C1 segment of cervical spinal cord (tissue), 14 donors: ENCODE results near the gene SEPTIN2.
"Not testable (repeated sequence)": the region's sequence is repeated elsewhere in the genome, so short reads cannot be mapped to it uniquely, and the experiment has no call there.

Experiments
- DNase-seq, 14 donors: peaks; one replicate each; lab custom pipeline; 2025; lab: John Stamatoyannopoulos, UW

SEPTIN2 gene

DNA sequence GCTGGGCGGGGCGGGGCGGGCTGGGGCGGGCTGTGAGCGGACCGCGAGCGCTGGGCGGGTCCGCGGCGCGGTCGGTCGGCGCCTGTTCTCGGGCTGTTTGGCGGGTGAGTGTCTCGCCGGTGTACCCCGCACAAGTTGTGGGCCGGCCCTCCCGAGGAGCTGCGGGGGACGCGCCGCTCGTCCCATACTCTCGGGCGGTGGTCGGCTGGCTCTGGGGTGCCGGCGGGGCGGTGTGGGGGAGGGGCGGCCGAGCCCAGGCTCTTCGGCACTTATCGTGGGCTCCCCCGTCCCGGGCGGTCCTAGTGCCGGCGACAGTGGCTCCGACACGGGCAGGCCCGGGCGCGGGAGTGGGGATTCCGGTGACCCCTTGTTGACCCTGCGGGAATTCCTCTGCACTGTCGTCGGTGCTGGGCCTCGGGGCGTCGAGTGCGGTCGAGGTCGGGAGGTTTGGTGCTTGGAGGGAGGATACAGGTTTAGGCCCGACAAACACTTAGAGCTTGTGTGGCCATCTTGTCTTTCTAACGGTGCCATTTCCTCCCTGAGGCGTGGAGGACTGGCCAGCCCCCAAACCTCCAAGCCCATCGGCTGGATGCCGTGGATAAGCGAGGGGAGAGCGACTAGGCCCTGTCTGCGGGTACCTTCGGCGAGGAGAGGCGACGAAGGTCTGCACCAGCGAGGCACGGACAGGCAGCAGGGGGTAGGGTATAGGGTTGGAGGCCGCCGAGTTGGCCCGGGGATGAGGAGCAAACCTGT, at the start of gene SEPTIN2:
TSS of gene SEPTIN2 (plus strand) at position 47 of the 753 bp plus-strand sequence. CDS start 8,308 bp downstream, outside the sequence.
- DNase-seq, result peak in 11 of 14 donors; percentile 48 to 93 (median 85)

DNA sequence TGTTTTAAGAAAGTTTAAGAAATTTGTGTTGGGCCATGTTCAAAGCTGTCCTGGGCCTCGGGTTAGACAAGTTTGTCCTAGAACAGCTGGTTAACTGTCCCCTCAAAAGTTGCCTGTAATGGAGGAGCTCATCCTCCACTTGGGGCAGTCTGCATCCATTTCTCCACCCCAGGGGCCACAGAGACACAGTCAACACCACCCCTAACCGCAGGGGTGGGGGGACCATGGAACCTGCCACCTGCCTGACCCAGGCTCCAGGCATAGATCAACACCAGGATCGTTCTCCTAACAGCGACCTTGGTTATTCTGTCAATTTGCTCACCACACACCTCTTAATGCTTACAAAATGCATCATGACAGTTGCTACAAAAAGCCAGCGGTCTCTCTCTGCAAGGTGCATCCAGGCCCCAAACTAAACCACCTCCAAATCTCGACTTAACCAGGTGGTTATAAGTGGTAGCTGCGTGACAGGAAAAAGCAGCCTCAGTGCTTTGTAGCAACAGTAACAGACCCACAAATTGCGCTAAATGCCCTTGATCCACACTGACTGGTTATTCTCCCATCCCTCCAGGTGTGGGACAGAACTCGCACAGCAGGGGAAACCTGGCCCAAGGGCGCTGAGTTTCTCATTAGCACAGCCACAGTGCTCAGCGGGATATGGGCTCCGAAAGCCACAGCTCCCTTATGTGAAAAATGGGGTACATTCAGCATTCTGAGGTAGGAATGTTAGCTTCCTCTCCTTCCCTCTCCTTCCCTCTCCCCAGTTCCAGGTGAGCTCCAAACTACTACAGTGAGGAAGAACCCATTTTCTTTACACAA, 48.3 kb upstream of the SEPTIN2 start:
- DNase-seq, result no peak

DNA sequence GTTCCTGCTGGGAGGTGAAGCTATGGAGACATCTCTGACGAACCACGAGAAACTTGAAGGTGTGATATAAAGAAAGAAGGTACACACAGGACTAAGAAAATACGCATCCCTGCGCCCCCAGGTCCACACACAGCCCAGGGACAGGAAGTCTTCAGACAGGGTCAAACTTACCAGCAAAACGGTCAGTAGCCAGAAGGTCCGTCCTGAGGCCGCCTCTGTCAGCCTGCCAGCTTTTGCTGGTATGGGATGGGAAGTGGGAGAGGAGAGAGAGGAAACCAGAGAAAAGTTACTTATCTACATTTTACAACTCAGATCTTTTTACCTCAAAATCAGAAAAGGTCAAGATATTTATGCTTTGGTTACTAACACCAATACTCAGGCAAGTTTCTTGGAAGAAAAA, 47.4 kb upstream of the SEPTIN2 start:
- no peak for DNase-seq

DNA sequence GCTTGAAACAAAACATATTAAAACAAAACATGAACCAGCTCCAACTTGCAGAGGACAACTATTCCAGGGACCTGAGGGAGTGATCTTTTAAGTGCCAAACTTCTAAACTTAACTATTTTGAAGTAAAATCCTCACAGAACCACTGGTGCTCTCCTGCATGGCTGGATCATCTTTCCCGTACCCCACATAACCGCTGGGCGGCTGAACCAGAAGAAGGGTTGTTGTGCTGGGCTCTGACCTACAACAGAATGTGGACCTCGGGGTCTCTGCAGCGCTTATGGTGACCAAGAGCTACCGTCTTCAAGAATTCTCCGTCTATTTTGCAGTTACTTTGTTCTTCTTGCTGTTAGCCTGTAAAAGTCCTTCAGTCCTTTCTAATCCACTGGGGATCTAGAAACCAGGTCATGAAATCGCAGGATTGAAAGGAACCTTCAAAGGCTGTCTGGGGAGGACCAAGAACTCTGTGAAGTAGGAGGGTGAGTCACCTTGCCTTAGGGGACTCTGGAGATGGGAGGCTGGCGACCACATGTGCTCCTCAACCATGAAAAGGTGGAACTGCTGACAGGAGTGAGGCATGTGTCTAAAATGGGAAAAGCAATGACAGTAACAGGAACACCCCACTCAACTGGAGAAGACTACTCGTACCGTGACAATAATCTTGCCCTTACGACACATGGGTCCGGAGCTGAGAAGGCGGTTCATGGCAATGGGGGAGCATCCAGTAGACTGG, 46.8 kb upstream of the SEPTIN2 start:
- no peak for DNase-seq

DNA sequence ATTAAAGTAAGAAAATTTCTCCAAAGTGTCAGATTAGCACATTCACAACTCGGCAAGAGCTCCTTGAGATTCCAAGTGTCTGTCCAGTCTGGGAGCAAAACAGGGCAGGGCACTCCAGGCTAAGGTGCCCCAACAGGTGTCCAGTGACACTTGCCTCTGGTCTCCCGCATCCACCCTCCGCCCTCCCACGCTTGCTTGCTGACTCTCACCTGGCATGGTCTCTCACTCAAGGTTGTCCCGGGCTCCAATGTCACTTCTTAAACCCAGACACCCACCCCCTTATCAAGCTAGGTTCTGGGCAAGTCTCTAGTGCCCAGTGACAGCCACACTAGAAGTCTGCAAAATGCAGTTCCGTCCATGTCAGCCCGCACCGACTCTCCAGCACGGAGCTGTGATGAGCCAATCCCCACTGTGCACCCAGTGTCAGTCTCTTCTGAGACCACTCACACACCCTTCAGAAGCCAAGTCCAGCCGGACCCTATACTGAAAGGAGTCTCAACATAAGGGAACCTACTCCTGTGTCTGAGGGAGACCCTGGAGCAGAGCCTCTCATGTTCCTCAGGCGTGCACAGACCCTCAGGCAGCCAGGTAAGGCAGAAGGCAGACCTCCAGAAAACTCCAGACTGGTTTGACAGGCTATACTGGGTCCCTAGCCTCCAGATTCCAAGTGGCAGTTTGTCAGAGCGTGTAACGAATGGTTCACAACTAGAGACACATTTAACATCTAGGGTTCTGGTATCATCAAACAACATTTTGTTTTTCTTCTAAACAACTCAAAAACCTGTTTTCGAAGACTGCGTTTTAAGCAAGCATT, 45.8 kb upstream of the SEPTIN2 start:
- no peak for DNase-seq

DNA sequence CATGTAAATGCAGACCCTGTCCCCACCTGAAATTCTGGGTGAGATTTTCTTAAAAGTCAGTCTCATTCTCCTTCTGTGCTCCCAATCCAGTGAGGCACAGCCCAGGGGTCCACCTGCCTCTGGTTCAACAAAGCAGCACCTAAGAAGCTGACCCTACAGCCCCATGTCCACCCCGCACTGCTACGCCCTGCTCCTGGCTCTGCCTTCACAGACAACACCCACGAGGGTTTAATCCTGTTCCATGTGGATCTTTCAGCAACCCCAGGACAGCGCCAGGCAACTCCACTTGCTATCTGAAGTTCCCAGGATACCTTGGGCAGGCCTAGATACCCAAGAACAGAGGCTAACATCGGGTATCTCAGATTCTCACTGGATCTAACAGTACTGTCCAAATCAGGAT, 45.2 kb upstream of the SEPTIN2 start:
- DNase-seq, result no peak

DNA sequence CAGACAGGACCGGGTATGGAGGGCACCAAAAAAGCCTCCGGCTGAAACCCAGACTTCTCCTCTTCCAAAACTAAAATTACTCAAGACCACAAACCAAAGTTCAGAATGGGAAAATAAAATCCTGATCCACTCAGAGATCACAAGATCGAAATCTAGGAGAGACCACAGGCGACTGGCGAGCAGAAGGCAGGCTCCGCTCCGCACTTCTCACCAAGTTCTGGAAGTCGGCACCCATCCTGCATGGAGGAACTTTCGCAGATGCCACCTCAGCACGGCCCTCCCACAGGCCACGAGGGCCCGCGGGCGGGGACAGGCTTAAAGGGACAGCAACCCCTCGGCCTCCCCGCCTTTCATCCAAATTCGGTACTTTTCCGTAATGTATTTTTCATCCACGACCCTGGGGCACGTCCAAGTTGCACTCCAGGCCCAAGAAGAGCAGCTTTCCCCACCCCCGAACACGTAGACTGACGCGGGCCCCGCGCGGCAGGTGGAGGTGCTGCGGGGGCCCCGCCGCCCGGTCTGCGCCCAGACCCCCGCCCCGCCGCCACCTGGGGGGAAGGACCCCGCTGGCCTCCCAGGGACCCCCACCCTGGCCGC, 43.9 kb upstream of the SEPTIN2 start:
- peak; percentile 4 to 77 (median 56) for DNase-seq

DNA sequence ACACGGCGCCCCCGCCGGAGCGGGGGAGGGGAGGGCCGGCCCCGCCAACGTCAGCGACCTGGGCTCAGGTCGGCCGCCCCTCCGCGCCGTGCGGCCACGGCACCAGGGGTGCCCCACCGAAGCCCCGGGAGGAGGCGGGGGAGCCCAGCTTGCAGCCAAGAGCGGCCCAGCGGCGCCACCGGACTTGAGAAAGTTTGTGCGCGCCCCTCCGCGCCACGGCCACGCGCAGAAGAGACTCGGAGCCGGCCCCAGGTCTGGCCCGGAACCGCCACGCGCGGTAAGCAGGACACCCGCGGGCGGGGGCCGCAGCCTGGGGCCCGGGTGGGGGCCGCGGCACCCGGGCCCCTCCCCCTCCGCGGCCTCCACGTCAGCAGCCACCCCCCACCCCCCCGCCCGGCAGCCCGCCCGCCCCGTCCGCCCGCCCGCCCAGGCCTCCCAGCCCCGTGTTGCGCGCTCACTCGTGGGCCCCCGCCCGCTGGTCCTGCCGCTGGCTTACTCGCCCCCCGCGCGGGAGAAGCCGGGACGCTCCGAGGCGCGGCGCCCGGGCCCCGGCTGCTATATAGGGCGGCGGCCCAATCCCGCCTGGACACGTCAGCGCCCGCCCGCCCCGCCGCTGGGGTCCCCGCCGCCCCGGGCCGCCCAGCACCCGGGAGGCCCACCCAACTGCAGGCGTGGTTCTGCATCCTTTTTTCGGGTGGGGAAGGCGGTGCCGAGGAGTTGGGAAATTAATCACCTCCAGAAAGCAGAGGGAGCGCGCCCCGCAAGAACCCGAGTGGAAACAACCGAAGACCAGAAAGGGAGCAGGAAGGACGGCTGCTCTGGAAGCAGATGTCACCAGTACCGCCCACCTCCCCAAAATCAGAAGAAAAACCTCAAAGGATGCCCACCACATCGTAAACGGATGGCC, 43.2 kb upstream of the SEPTIN2 start:
- DNase-seq, result peak in 11 of 14 donors; percentile 12 to 67 (median 41)

DNA sequence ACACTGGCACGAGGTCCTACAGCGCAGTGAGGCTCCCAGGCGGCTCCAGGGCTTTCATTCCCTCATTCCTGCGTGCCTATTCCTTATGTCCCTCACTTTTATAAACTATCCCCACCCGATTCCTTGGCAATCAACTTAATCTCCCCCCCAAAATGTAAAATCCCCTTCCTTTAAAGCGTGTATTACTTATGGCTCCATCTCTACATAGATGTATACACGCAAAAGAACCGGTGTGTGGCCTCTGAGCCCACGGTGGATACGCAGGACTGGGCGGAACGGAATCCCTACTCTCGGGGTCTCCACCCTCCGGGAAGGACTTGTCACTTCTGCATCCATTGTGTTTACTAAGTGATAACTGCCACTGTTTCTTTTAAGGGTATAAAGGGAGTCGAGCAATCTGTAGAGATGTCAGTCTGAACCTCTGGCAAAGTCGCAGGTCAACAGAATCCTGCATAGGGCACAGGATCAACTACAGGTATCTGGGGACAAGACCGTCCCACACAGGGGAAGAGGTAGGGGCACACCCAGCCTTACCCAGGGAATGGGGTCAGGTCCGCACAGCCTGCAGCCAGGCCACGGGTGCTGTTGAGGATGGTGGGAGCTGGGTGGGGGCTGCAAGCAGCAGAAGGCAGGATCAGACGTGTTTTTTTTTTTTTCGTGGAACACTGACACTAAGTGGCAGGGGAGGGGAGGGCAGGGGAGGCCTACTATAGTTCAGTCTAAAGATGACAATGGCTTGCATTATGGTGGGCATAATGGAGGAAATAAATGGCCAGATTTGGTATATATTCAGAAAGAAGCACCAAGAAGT, 42.3 kb upstream of the SEPTIN2 start:
- no peak for DNase-seq

DNA sequence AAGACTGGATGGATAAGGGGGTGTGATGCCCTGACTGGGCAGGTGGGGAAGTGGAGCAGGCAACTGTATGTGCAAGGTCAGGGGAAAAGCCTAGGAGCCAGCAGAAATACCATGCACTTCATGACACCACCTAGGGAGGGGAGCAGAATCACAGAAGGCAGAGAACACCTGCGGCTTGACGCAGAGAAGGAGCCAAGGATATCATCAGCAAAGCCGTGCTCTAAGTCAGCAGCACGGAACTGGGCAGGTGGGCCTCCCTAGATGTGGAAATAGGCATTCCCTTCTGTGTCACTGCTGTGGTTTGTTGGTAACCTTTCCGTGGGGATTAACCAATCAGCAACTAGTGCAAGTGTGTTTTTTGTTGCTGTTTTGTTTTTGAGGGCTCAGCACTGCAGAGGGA, 41.6 kb upstream of the SEPTIN2 start:
- DNase-seq, result peak in 1 of 14 donors; percentile 6

DNA sequence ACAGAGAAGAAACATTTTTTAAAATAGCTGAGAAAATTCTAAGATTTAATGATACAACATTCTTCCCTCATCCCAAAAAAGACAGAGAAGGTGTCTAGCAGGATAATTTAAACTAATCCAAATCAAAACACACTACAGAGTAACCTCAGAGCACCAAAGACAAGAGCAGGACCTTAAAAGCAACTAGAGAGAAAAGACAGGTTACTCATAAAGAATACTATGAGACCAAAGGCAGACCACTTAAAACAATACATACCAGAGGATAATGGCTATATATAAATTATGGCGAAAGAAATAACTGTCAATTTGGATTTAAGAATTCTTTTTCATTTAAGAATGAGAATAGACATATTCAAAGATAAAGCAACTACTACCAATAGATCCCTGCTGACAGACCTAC, 40.2 kb upstream of the SEPTIN2 start:
- DNase-seq, result no peak

DNA sequence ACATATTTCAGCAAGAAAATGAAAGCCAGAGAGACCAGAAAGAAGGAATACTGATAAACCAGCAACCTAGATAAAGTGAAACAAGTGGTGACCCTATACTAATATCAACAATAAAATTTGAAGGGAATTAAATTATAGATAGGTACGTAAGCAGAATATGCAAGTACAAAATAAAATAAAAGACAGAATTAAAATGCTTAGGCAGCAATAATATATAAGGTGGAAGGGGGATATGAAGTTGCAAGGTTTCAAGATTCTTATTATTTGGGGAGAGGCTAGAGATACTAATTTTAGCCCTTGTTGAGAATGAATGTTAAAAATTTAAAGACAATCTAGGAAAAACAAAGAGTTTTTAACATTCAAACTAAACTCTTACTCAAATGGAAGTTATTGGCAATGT, 39.8 kb upstream of the SEPTIN2 start:
- DNase-seq, result no peak

DNA sequence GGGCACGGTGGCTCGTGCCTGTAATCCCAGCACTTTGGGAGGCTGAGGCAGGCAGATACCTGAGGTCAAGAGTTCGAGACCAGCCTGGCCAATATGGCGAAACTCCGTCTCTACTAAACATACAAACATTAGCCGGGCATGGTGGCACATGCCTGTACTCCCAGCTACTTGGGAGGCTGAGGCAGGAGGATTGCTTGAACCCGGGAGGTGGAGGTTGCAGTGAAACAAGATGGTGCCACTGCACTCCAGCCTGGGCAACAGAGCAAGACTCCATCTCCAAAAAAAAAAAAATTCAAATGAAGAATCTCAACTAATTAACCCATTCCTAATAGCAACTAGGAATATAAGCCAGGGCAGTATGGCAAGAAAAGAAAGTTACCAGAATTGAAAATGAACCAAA, 37.4 kb upstream of the SEPTIN2 start:
- not testable (repeated sequence) for DNase-seq

DNA sequence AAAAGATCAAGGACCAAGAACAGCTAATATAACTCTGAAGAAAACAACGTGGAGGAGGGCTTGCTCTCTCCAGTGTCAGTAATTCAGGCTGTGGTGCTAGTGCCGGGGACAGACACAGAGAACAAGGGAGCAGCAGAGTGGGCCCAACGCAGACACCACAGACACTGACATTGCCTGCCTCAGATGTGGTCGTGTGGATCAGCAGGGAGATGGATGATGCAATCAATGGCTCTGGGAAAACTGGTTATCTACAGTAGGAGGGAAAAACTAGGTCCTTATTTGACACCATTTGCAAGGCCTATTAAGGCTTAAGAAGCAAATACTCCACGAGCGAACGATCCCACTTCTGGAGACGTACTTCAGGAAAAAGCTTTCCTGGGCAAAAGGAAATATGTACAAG, 36.3 kb upstream of the SEPTIN2 start:
- no peak for DNase-seq

DNA sequence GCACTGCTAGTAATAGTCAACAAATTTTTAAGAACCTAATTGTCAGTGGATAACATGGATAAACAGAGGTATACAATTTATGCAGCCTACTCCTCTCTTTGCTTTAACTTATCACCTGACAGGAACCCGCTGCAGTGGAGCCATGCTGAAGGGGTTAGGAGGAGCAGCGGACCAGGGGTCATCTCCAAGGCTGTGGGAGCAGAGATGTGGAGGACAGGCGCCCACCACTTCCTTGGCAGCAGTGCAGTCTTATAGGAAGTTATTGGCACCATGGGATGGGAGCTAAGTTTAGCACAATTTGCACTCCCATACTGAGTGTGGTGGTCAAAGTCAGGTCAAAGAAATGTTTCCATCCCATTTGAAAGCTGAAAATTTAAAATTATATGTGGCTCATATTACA, 35.9 kb upstream of the SEPTIN2 start:
- DNase-seq, result no peak

DNA sequence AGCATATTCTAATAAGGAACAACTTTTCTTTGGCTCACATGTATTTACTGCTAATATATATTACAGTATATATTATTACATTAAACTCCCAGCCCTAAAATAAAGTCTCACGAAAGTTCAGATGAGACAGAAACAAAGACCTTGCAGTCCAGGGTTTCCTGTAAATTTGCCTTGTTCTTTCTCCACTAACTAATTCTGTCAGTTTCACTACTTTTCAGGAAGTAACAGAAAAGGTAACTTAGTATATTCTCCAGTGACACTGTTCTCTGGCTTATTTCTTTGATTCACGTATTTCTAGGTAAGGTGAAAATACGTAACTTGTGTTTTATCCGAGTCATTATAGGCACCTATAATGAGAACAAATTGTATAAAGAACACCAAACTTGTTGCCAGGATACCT, 35.4 kb upstream of the SEPTIN2 start:
- no peak for DNase-seq

DNA sequence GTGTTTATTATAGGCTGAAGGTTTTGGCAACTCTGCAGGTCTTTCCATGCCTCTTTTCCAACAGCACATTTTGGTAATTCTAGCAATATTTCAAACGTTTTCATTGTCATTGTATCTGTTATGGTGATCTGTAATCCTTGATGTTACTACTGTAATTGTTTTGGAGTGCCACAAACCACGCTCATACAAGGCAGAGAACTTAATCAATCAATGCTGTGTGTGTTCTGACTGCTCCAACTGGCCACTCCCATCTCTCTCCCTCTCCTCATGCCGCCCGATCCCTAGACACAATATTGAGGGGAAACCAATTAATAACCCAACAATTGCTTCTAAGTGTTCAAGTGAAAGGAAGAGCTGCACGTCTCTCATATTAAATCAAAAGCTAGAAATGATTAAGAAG, 33.2 kb upstream of the SEPTIN2 start:
- DNase-seq, result no peak

DNA sequence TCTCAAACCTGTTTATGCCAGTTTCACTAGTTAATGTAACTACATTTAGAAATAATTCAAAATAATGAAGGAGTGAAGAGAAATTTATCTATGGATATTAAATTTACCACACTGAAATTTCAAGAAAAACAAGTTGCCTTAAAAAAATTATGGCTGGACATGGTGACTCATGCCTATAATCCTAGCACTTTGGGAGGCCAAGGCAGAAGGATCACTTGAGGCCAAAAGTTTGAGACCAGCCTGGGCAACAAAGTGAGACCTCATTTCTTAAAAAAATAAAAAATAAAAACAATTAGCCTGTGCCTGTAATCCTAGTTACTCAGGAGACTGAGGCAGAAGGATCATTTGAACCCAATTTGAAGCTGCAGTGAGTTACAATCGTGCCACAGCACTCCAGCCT, 30.1 kb upstream of the SEPTIN2 start:
- DNase-seq, result no peak
